B cell (primary cell): ENCODE results near the gene ZSWIM2. TPM values are rescaled to one million over a fixed set of nuclear protein-coding genes. Genes with fewer than 3 reads are reported as not detected.

ENCODE experiments used
- ATAC-seq: fragments of 200-7000 bp; cut with Tn5 transposase; one replicate; pipeline ENCODE4 v1.10.0; 2021; ENCODE audit warnings: low read depth, mild to moderate bottlenecking, moderate number of reproducible peaks, moderate library complexity
- CTCF ChIA-PET: fragments of 350-600 bp; sonication (Branson Sonifier 250); formaldehyde crosslinking; loops from one replicate; lab custom pipeline; 2021; ENCODE audit warnings: antibody characterized with exemption, inconsistent platforms; lab: Charles Lee
- POLR2A ChIA-PET: fragments of 350-600 bp; sonication (Branson Sonifier 250); formaldehyde crosslinking; loops from one replicate; lab custom pipeline; 2021; ENCODE audit warnings: antibody characterized with exemption; lab: Charles Lee
- DNase-seq: peaks from one replicate; pipeline ENCODE4 v3.0.0; 2013
- H2AFZ ChIP-seq: 2 replicates; pipeline ENCODE4 v1.6.1; 2012; ENCODE audit warnings: mild to moderate bottlenecking, low read depth, low read length; ENCODE audit not compliant: insufficient read depth, poor library complexity, severe bottlenecking
- H3K27ac ChIP-seq, 2 donors: 1 replicate in 1 of 2; 2 replicates in 1 of 2; pipeline ENCODE4 v1.5.1; 2012 to 2013; ENCODE audit warnings: low read length in 2 of 2, mild to moderate bottlenecking in 2 of 2, moderate library complexity in 1 of 2
- H3K27me3 ChIP-seq, 4 experiments: fragments of 200-600 bp in 1 of 4; sonication (generic) in 1 of 4; replicated peaks in 1 of 4; 1 replicate in 2 of 4; 2 replicates in 2 of 4; pipeline versions ENCODE4 v1.6.1 to v1.7.0; 2013 to 2016; ENCODE audit warnings: low read length in 3 of 4, mild to moderate bottlenecking in 2 of 4, mixed read lengths in 1 of 4, moderate library complexity in 1 of 4; ENCODE audit not compliant: insufficient read depth in 4 of 4, control insufficient read depth in 3 of 4; ENCODE audit errors: control extremely low read depth in 1 of 4
- H3K36me3 ChIP-seq, 2 experiments: replicated peaks in 1 of 2; 1 replicate in 1 of 2; 2 replicates in 1 of 2; pipeline versions ENCODE4 v1.6.1 to v1.7.1; 2013; ENCODE audit warnings: low read length in 1 of 2; ENCODE audit not compliant: insufficient read depth in 2 of 2, control insufficient read depth in 1 of 2; ENCODE audit errors: control extremely low read depth in 1 of 2, extremely low read depth in 1 of 2
- H3K4me1 ChIP-seq, 2 donors: fragments of 200-600 bp in 1 of 2; sonication (generic) in 1 of 2; 1 replicate in 1 of 2; 2 replicates in 1 of 2; pipeline versions ENCODE4 v1.5.1 to v1.6.1; 2013 to 2017; ENCODE audit warnings: low read length in 2 of 2; ENCODE audit not compliant: control insufficient read depth in 2 of 2, insufficient read depth in 2 of 2
- H3K4me2 ChIP-seq: replicated peaks from 2 replicates; pipeline ENCODE3; 2012; ENCODE audit warnings: mild to moderate bottlenecking, low read depth, low read length; ENCODE audit not compliant: poor library complexity, severe bottlenecking
- H3K4me3 ChIP-seq, 5 experiments: fragments of 200-600 bp in 1 of 5; sonication (generic) in 1 of 5; 1 replicate in 3 of 5; 2 replicates in 2 of 5; pipeline versions ENCODE4 v1.5.1 to v1.7.0; 2011 to 2016; ENCODE audit warnings: low read length in 4 of 5, mild to moderate bottlenecking in 4 of 5, low read depth in 2 of 5, control low read depth in 1 of 5, moderate library complexity in 1 of 5; ENCODE audit not compliant: insufficient read depth in 1 of 5; ENCODE audit errors: control extremely low read depth in 1 of 5, extremely low read depth in 1 of 5
- H3K79me2 ChIP-seq: fragments of 200-600 bp; sonication (generic); one replicate; pipeline ENCODE4 v1.6.0; 2016; ENCODE audit warnings: low read length; ENCODE audit not compliant: control insufficient read depth, insufficient read depth
- H3K9ac ChIP-seq: fragments of 200-600 bp; sonication (generic); 2 replicates; pipeline ENCODE4 v1.6.1; 2017; ENCODE audit warnings: mild to moderate bottlenecking, low read length, moderate library complexity
- H3K9me3 ChIP-seq, 3 donors: one replicate each; pipeline versions ENCODE4 v1.6.1 to v1.7.1; 2013; ENCODE audit warnings: low read length in 2 of 3; ENCODE audit not compliant: control insufficient read depth in 2 of 3, insufficient read depth in 1 of 3; ENCODE audit errors: control extremely low read depth in 1 of 3
- H4K20me1 ChIP-seq: 2 replicates; pipeline ENCODE4 v1.6.0; 2012; ENCODE audit warnings: mild to moderate bottlenecking, low read length; ENCODE audit not compliant: insufficient read depth, control insufficient read depth, poor library complexity, severe bottlenecking
- H3K27ac Mint-ChIP-seq: one replicate; pipeline ENCODE4 v1.8.0; 2021; ENCODE audit warnings: mixed read lengths
- H3K27me3 Mint-ChIP-seq: one replicate; pipeline ENCODE4 v1.8.0; 2021; ENCODE audit warnings: mixed read lengths
- H3K4me1 Mint-ChIP-seq: one replicate; pipeline ENCODE4 v1.8.0; 2021; ENCODE audit warnings: mixed read lengths
- H3K4me3 Mint-ChIP-seq: one replicate; pipeline ENCODE4 v1.8.0; 2021; ENCODE audit warnings: mixed read lengths
- H3K9me3 Mint-ChIP-seq: one replicate; pipeline ENCODE4 v1.8.0; 2022; ENCODE audit warnings: mixed read lengths; ENCODE audit not compliant: insufficient read depth
- CTCF ChIP-seq: fragments of 200-600 bp; IDR thresholded peaks from one replicate; pipeline ENCODE4 v1.8.0; 2022; ENCODE audit warnings: antibody characterized with exemption, mild to moderate bottlenecking
- EZH2 ChIP-seq: IDR thresholded peaks from 2 replicates; pipeline ENCODE4 v1.6.1; 2012; ENCODE audit warnings: borderline replicate concordance, low read depth, mild to moderate bottlenecking, moderate library complexity, low read length; ENCODE audit not compliant: insufficient read depth, poor library complexity, severe bottlenecking
- WGBS: methylation state at CpG from one replicate; pipeline ENCODE4 v1.1.5; 2013; ENCODE audit warnings: missing lambda C conversion rate; ENCODE audit not compliant: insufficient coverage; 5-methylcytosine and 5-hydroxymethylcytosine counted together
- intact Hi-C: fragments of 100-400 bp; cut with micrococcal nuclease; formaldehyde crosslinking; loops from one replicate; pipeline ENCODE4 v1.10.0; 2022
- polyA plus RNA-seq: library from polyadenylated mRNA; depleted of rRNA; stranded (reverse); fragments of >200 nt; gene quantifications from 2 replicates; pipeline ENCODE4 v1.2.3, GENCODE V29; 2012
- total RNA-seq, 2 donors: library from RNA; stranded (reverse); fragments of 120-200 nt in 1 of 2; gene quantifications; 1 replicate in 1 of 2; 2 replicates in 1 of 2; pipeline versions ENCODE4 v1.2.3 to v1.2.4, GENCODE V29; 2013 to 2022

Gene ZSWIM2
- total and polyA plus RNA-seq, 2 donors (not counting 1 experiment from before 2014, with no cell fraction given): not detected

DNA sequence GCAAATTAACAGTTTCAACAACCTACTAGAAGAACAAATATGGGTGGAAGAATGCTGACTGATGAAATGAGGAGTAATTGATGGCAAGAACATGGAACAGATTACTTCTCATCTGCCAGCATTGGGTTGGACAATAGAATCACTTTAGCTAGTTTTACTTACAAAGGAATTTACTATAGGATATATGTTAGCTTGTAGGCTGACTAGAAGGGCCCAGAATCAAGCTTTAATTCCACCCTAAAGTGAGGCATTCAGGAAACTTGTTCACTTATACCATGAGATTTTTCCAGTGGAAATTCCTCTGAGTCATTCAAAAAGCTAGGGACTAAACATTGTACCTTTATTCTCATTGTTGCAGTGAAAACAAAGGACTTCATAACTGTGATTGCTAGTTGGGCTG is 5.0 kb upstream of the ZSWIM2 start:
- CTCF ChIA-PET: no interaction called here
- H3K9me3 ChIP-seq: peaks cover 0 to 2% (median 1%) of the 10 kb centered on the region in 3 donors
- no peak overlapping the region for H3K9ac ChIP-seq
- no peak overlapping the region for H3K27ac ChIP-seq
- Mint-ChIP-seq H3K4me3 (no peak overlapping the region), H3K27ac (no peak overlapping the region), H3K27me3 (peaks cover 12% of the 10 kb centered on the region), H3K4me1 (peaks cover 7% of the 10 kb centered on the region), H3K9me3 (no peaks in the 10 kb centered on the region)
- peaks cover 1 to 3% of the 10 kb centered on the region in 2 donors for H3K4me1 ChIP-seq
- ATAC-seq: no peak
- H3K36me3 ChIP-seq: no peaks in the 10 kb centered on the region
- no peak for DNase-seq
- no peaks in the 10 kb centered on the region for H3K79me2 ChIP-seq
- no peak overlapping the region for H2AFZ ChIP-seq
- TF ChIP-seq CTCF (no peak), EZH2 (no peak)
- intact Hi-C loops: no loop called here
- no peaks in the 10 kb centered on the region for H4K20me1 ChIP-seq
- H3K4me2 ChIP-seq: no peak overlapping the region
- no peak overlapping the region for H3K4me3 ChIP-seq
- peaks cover 0 to 3% (median 0%) of the 10 kb centered on the region in 4 experiments for H3K27me3 ChIP-seq
- POLR2A ChIA-PET: no interaction called here

- Mint-ChIP-seq H3K4me3 (no peak overlapping the region), H3K27ac (no peak overlapping the region), H3K9me3 (no peaks in the 10 kb centered on the region), H3K27me3 (peaks cover 13% of the 10 kb centered on the region), H3K4me1 (peaks cover 11% of the 10 kb centered on the region)
- Histone ChIP-seq H3K27me3 (peaks cover 0 to 7% (median 2%) of the 10 kb centered on the region in 4 experiments), H3K9ac (no peak overlapping the region), H3K79me2 (no peaks in the 10 kb centered on the region), H3K27ac (no peak overlapping the region), H3K4me2 (no peak overlapping the region), H4K20me1 (no peaks in the 10 kb centered on the region), H3K9me3 (peaks cover 0 to 5% (median 1%) of the 10 kb centered on the region in 3 donors), H2AFZ (no peak overlapping the region), H3K4me3 (no peak overlapping the region), H3K4me1 (peaks cover 7% of the 10 kb centered on the region in 2 donors), H3K36me3 (no peaks in the 10 kb centered on the region)
- ATAC-seq (no peak), DNase-seq (no peak)
- WGBS: no CpG with 5 or more reads among the region's 5 CpGs
- TF ChIP-seq CTCF (no peak), EZH2 (no peak)
- intact Hi-C loops: no loop called here
- ChIA-PET POLR2A (no interaction called here), CTCF (no interaction called here)
Observed at GRCh38 chr2:186852508-186852907, 3.5 kb upstream of the ZSWIM2 start.
